Retina (tissue), 1 donor: ENCODE data around the gene ARID2.

ENCODE experiments used
- DNase-seq: peaks from one replicate; pipeline ENCODE4 v3.0.0-alpha.2; 2016

Gene ARID2, protein sequence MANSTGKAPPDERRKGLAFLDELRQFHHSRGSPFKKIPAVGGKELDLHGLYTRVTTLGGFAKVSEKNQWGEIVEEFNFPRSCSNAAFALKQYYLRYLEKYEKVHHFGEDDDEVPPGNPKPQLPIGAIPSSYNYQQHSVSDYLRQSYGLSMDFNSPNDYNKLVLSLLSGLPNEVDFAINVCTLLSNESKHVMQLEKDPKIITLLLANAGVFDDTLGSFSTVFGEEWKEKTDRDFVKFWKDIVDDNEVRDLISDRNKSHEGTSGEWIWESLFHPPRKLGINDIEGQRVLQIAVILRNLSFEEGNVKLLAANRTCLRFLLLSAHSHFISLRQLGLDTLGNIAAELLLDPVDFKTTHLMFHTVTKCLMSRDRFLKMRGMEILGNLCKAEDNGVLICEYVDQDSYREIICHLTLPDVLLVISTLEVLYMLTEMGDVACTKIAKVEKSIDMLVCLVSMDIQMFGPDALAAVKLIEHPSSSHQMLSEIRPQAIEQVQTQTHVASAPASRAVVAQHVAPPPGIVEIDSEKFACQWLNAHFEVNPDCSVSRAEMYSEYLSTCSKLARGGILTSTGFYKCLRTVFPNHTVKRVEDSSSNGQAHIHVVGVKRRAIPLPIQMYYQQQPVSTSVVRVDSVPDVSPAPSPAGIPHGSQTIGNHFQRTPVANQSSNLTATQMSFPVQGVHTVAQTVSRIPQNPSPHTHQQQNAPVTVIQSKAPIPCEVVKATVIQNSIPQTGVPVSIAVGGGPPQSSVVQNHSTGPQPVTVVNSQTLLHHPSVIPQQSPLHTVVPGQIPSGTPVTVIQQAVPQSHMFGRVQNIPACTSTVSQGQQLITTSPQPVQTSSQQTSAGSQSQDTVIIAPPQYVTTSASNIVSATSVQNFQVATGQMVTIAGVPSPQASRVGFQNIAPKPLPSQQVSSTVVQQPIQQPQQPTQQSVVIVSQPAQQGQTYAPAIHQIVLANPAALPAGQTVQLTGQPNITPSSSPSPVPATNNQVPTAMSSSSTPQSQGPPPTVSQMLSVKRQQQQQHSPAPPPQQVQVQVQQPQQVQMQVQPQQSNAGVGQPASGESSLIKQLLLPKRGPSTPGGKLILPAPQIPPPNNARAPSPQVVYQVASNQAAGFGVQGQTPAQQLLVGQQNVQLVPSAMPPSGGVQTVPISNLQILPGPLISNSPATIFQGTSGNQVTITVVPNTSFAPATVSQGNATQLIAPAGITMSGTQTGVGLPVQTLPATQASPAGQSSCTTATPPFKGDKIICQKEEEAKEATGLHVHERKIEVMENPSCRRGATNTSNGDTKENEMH (N-terminal part only)

DNA sequence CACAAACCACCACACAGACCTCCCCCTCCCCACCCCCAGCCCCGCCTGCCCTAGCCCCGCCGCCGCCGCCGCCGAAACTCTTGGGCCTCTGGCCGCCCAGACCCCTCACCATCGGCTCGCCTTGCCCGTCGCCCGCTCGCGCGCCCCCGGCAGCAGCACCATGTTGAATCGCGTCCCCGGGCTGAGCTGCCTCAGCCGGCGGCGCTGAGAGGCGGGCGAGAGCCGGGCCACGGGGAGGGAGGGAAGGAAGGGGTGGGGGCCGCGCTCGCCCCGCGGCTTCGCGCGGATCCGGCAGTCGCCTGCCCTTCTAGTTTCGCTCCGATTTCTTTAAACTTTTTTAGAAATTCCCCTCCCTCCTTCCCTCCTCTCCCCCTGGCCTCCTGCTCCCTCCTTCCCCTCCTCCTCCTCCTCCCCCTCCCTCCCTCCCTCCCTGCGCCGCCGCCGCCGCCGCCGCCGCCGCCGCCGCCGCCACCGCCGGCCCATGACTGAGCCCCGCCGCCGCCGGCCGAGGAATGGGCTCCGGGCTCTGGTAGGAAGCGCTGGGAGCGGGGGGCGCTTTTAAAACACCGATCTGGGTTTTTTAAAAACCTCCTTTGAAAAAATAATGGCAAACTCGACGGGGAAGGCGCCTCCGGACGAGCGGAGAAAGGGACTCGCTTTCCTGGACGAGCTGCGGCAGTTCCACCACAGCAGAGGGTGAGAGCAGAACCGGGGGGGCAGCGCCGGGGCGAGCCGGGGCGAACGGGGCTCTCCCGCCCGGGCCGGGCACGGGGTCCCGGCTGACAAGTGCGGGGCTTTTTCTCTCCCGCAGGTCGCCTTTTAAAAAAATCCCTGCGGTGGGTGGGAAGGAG lies at the start of gene ARID2:
TSS of gene ARID2 (plus strand) at position 474 of the 851 bp plus-strand sequence. CDS start at position 605, 131 bp downstream.
- peak; percentile 90 for DNase-seq

DNA sequence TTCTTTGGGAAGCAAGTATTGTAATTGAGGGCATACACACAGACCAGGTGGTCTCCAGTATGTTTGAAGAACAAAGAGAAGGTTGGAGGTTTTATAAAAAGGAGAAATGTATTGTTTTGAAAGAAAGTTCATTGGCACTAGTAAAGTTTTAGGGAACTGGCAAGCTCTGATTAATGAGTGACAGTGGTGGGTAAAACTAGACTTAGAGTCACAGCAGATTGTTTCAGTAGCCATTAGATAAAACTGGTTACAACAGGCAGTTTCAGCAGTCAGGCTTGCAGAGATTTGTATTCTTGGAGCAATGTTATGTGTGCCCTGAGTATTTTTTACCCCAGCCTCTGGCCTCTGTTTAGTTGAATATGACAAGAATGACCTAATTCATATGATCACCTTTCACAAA lies 49.1 kb upstream of the ARID2 start:
- DNase-seq: no peak

DNA sequence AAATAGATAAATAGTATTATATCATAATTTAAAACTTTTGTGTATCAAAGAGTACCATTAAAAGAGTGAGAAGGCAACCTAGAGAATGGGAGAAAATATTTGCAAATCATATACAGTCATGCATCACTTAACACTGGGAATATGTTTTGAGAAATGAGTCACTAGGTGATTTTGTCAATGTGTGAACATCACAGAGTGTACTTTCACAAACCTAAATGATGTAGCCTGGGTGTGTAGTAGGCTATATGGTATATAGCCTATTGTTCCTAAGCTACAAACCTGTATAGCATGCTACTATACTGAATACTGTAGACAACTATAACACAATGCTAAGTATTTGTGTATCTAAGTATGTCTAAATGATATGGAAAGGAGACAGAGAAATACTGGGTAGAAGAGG lies 48.0 kb upstream of the ARID2 start:
- DNase-seq: no peak

DNA sequence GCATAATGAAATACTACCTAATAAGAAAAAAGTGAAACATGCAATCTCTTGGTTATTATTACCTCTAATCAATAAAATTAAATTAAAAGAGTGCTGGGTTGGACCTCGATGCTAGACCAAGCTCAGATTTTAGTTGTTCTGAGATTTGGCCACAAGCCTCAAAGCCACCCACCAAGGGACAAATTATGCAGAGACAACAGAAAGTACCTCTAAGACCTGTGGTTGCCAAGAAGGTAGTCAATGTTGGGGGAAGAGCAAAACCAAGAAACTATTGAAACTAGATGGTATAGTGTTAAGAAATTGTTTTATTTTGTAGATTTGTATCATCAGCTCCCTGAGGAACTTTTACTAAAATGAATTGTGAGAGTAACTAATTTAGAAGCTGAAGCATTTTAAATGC lies 43.8 kb upstream of the ARID2 start:
- DNase-seq: no peak

DNA sequence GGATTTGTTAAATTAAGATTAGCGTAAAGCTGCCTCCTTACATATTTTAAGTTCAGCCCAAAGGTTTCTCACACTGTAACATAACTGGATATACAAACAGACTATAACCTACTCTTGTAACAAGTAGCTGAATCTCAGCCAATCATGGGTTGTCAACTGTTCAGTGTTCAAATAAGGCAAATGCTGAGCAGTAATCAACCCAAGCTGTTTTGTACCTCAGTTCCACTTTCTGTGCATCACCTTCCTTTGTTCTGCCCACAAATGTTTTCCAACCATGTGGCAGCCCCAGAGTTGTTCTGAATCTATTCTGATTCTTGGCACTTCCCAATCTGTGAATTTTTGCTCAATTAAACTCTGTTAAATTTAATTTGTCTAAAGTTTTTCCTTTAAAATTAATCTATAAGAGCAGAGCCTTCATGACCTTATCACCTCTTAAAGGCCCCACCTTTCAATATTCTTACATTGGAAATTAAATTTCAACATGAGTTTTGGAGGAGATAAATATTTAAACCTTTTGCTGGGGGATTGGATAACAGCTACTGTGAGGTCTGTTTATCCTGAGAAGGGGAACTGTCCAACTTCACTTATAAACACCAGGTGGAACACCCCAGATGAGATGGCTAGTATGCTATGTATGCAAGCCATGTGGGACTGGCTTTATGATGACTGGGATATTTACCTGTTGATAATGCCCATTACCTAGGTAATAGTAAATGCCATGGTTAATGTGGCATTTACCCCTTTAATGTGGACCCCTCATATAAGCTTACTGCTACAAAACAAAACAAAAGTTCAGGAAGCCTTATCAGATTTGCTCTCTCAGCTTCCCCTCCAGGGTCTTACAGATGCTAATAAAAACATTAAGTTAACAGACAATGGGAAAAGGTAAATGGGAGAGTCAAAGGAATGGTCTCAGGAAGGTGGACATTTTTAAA lies 42.2 kb upstream of the ARID2 start:
- DNase-seq: no peak

DNA sequence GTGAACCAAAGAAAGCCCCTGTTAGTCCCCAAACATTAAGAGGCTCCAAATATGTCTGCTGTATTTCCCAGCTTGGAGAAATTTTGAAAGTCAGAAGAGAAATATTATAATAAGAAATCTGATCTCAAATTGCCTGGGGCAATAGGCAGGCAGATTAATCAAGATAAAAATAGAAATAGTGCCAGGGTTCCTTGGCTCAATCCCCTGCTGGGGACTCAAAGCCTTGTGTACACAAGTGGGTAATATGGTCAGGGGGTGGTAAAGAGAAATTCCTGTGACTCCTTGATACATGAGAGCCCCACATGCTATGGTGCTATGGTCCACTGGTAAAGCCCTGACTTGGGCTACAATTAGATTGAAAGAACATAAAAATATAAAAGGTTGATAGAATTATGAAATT lies 41.3 kb upstream of the ARID2 start:
- DNase-seq: no peak

DNA sequence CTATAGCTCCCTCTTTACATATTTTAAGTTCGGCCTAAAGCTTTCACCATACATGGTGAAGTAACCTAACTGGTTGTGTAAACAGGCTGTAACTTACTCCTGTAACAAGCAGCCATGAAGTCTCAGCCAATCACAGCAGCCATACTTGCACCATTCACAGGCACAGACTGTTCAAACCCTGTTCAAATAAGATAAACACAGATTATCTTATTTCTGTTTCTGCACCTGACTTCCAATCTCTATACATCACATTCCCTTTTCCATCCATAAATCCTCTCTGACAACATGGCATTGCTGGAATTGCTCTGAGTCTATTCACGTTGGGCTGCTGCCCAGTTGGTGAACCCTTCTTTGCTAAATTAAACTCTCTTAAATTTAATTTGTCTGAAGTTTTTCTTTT lies 34.5 kb upstream of the ARID2 start:
- no peak for DNase-seq

DNA sequence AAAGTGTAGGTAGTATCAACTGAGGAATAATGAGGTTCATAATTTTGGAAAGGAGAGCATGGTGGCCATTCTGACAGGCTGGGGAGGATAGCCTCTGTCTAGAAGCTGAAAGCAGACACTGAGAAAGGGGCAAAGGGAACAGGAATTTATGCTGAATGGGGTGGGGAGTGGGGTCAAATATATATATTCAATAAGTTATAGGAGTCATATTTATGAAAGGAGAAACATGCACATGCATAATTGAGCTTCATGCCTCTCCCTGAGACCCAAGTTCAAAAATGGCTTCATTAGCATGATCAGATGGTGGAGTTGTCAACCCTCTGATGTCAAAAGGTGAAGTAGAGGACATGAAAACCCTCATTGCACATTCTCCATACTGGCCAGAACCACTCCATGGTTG lies 33.9 kb upstream of the ARID2 start:
- DNase-seq: no peak

DNA sequence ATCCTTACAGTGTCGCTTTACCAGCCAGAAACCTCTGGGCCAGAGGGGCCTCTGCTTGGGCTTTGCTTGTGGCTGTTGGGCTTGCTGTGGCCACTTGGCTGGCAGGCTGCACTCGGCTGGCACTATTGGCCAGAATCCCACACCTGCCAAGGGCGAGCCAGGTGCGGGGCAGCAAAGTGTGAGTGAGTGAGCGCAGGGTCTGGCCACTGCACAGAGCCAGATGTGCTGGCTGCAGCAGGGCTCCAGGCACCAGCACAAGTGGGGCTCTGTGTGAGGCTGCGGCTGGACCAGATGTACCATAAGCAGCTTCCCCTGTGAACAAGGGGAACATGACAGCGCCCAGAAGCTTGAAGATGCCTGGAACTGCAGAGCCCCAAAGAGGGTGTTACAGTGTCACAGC lies 33.5 kb upstream of the ARID2 start:
- no peak for DNase-seq

DNA sequence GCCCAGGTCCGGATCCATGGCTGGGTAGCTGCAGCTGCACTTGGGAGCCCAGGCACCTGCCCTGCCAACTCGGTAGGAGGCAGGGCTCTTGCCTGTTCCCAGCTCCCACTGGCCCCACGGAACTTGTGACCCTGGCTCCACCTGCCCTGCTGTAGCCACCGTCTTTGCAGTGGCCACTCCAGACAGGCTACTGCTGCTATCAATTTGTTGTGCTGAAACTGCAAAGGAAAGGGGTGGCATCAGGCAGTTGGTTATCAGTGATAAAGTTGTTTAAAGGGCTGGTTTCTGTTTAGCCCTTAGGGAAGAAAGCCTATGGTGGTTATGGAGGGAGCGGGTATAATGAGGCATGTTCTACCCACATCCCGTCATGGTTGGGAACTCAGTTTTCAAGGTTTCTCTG lies 32.1 kb upstream of the ARID2 start:
- no peak for DNase-seq

DNA sequence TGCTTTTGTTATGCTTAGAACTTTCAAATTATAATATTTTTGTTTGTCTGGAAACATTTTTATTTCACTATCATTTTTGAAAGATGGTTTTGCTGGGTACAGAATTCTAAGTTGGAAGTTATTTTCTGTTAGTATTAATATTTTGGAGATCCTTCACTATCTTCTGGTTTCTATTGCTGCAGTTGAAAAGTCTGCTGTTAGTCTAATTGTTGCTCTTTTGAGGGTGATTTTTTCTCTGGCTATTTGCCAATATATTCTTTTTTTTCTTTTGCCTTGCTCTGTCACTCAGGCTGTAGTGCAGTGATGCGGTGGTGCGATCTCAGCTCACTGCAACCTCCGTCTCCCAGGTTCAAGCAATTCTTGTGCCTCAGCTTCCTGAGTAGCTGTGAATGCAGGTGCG lies 28.2 kb upstream of the ARID2 start:
- no peak for DNase-seq

DNA sequence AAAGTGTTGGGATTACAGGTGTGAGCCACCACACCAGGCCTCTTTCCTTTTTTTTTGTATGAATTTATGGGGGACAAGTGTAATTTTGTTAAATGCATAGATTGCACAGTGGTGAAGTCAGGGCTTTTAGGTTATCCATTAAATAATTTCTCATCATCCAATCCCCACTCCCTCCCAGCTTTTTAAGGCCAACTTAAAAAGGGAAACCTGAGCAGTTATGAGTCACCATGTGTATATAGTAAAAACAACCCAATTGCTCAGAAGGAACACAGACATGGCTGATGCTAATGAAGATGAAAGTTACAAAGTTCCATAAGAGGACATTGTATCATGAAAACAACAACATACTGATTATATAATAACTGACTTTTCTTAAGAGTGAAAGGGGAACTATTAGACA lies 25.6 kb upstream of the ARID2 start:
- DNase-seq: no peak

DNA sequence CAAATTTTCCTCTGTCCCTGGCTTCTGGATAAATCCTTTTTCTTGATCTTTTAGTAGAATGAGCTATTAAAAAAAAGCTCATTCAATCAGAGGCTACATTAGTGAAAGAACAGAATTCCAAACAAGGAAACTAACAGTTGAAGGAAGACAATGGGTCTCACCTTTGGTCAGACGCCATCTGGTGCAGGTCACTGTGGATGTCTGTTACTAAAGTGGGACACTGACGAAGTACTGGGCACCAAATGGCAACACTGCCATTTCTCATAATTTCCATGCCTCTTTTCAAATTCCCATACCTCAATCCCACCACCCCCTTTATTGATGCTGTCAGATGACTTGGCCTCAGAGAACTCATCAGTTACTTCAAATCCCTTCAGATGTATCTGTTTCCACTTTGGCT lies 24.5 kb upstream of the ARID2 start:
- no peak for DNase-seq

DNA sequence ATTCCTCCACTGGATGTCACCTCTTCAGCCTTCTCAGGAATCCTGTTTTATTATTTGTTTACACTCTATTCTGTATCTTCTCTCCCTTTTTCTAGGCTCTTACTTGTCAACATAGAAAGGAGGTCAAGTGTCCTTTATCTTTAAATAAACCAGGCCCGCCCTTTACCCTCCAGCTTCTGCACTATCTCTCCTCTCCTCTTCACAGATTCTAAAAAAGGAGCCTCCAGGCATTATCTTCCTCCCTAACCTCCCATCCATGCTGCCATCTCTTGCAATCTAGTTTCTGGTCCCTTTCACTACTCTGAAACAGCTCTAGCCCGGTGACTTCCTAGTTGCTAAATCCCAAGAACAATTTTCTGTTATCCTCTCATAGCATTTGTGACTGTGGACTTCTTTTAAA lies 24.1 kb upstream of the ARID2 start:
- no peak for DNase-seq

DNA sequence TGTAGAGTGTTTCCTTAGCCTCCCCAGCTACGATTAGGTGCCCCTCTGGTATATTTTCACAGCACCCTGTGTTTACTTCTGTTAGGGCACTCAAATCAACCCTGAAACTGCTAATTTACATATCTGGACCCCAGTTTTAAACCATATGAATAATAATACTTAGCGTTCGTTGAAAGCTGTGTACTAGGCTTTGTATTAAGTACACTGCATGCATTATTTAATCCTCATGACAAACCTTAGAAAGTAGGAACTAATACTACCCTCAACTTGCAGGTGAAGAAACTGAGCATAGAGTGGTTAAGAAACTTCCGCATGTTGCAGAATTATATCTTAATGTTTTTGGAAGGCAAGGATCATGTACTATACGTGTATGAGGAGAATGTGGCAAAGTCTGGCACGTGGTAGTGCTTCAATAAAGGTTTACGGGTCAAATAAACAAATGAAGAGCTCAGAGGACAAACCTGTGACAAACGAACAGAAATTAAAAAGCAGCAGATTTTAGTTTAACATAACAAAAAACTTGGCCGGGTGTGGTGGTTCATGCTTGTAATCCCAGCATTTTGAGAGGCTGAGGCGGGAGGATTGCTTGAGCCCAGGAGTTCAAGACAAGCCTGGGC lies 22.2 kb upstream of the ARID2 start:
- DNase-seq: no peak

DNA sequence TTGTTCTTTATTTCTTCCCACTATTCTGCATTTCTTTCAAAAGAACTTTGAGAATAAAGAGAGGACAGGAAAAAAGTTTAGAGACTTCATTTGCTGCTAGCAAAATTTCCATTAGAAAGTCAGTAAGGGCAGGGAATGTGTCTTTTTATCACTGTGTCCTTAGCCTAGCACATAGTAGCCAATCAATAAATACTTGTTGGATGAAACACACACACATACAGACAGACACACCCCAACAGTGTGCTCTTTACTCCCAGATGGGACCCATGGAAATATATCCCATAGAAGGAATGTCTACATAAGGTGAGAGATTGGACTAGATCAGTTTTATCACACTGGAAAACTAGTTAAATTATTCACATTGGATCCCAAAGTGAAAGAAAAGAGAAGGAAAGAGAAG lies 21.1 kb upstream of the ARID2 start:
- no peak for DNase-seq

DNA sequence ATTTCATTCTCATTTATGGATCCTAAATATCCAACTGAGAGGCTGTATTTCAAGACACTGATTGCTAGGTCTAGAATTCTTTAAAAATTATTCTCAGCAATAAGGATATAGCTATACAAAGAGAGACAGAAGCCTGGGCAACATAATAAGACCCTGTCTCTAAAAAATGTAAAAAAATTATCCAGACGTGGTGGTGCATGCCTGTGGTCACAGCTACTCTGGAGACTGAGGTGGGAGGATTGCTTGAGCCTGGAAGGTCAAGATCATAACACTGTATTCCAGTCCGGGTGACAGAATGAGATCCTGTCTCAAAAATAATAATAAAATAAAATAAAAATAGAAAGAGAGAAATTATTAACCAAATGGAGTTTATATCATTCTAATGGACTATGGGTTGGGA lies 20.6 kb upstream of the ARID2 start:
- no peak for DNase-seq

DNA sequence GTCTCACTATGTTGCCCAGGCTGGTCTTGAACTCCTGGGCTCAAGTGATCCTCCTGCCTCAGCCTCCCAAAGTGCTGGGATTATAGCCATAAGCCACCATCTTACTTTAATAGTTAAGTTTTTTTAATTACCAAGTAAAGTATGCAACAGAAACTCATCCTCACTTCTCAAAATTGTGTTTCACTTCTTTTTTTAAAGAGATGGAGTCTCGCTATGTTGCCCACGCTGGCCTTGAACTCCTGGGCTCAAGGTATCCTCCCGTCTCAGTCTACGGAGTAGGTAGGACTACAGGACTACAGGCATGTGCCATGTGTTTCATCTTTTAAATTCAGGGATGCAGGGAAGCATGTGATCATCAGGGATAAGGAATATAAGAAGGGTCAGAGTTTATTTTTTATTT lies 17.2 kb upstream of the ARID2 start:
- no peak for DNase-seq

DNA sequence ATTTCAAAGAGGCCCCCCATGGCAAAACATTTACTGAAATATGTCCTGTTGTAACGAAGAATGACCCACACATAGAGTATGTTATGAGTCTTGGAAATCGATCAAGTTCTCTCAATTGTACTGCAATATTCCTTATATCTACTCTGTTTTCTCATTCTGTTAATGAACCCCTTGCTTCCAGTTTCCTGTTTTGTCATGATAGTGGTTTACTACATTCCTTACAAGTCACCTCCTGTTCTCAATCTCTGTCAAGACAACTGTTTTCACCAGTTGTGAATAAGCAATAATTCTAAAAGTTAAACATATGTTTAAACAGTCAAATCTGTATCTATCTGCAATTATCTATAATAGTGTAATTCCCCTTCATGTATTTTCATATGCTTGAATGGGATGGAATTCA lies 16.4 kb upstream of the ARID2 start:
- DNase-seq: no peak

DNA sequence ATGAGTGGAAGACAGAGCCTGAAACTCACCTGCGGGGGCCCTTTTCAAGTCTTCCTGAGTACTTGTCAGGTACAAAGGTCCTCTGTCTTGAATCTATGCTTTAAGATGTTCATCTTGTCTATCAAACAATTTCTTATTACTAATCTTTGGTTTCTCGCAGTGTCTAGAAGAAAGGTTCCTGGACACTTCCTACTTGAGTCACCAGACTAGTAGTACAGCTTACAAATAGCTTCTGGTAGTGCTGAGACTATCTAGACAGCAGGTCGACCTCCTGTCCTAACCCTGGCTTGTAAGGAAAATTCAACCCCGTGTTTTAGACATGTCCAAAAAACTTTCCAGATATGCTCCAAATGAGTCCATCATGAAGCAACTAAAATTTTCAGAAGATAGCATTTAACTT lies 11.2 kb upstream of the ARID2 start:
- DNase-seq: no peak

DNA sequence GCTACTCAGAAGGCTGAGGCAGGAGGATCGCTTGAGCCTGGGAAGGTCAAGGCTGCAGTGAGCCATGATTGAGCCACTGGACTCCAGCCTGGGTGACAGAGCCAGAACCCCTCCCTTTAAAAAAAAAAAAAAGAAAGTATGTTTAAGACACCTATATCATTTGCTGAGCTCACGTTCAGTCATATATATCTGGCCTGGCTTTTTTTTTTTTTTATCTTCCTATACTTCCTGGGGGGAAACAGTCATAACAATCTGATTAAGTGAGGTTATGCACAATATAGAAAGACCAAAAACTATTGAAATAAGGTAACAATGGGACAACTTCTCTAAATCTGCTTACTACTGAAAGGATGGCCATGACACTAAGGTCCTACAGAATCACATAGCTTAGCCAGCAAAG lies 9.4 kb upstream of the ARID2 start:
- no peak for DNase-seq
